Epithelial cell of prostate (primary cell): ENCODE data around the gene SGSM2.
"Not testable (repeated sequence)": the region's sequence is repeated elsewhere in the genome, so short reads cannot be mapped to it uniquely, and the experiment has no call there.

Experiments
- DNase-seq: peaks from one replicate; pipeline ENCODE4 v3.0.0-alpha.2; 2011; ENCODE audit warnings: low read depth, low spot score
- H3K27ac ChIP-seq: fragments of 450-650 bp; 2 replicates; pipeline ENCODE4 v1.5.1; 2017; ENCODE audit warnings: mild to moderate bottlenecking

Gene SGSM2

DNA sequence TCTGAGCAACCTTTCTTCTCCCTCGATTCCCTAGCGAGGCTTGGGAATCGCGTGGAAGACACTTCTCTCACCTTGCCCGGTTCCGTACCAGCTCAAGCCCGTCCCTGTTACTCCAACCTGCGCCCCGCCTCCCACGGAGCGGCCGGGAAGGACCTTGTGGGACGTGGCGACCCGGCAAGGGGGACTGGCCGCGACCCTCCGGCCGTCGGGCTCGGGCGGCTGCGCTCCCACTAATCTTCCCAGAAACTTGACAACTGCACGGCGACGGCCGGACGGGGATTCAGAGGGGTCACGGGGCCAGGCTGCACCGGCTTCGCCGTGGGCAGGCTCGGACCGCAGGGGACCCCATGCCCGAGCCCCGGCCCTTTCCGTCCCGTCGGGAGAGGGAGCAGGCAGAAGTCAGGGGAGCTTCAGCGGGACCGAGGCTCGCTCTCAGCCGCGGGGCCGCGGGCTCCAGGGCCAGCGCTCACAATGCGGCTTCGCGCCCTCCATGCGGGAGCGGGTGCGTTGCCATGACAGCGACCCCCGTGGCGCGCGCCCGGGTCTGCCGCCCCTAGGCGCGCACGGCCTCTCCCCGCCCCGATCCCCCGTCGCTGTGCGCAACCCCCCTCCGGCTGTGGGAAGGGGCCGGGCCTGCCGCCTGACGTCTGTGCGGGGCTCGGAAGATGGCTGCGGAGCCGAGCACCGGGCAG is at the start of gene SGSM2:
Gene SGSM2, plus strand, starts transcription at position 650 of the 692 bp plus-strand sequence. CDS start 188 bp downstream, outside the sequence.
- peak within 1 kb of the TSS; percentile 68 for H3K27ac ChIP-seq
- DNase-seq, result no peak

- no peak for DNase-seq
- no peak overlapping the region for H3K27ac ChIP-seq
These were observed 47.3 kb upstream of the SGSM2 start for GRCh38 chr17:2289878-2290478.

DNA sequence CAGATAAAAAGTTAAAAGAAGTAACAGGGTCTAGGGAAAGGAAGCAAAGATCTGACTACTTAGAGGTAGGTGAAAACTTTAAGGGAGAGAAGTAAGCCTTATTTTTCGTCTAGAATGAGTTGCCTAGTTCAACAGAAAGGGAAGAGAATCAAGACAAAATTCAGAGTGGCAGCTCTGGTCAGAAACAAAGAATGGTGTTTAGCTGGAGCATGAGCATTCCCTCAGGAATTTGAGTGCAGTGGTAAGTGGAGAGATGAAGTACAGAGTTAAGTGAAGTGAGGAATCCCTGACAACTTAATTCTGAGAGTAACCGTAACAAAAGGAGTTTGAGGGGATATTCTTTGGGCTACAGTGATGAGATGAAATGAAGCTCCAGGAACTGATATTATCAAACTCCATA is 45.2 kb upstream of the SGSM2 start:
- no peak for DNase-seq

DNA sequence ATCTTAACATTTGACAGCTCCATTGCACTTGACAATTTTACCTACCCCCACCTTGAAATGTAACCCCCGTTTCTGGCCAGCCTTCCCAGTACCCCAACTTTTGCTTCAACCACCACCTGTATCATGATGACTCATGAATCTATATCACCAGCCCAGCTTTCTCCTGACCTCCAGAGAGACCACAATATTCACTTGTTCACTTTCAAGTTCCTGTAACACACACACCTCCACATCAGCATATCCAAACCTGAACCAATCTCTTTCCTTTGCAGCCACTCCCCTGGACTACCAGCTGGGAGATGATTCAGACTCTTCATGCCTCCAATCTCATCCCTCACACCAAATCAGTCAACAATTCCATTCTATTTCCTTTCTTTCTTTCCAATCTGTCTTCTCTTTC is 41.7 kb upstream of the SGSM2 start:
- no peak overlapping the region for H3K27ac ChIP-seq
- DNase-seq, result peak; percentile 8

More for the DNA sequence above, 45.2 kb upstream of the SGSM2 start:
- no peak overlapping the region for H3K27ac ChIP-seq

GRCh38 chr17:2297023-2297422 is 40.3 kb upstream of the SGSM2 start:
- H3K27ac ChIP-seq, result no peak overlapping the region
- DNase-seq, result no peak

DNA sequence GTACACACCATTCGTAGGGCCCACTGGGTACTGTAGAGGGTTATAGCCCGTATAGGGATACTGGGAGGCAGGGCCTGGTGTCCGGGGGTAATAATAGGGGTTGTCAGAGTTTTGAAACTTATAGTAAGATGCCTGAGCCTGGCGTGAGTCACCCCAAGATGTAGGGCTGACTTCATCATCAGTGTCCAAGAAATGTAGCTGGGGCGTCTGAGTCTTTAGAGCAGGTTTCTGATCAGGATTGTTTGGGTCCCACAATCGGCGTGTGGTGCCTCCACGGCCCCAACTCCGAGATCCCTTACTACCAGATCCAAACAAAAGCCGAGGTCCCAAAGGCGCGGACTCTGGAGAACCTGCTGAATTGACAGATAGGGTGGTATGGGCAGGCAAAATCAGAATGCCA is 38.2 kb upstream of the SGSM2 start:
- no peak for DNase-seq
- no peak overlapping the region for H3K27ac ChIP-seq

GRCh38 chr17:2299756-2300155 is 37.5 kb upstream of the SGSM2 start:
- H3K27ac ChIP-seq, result no peak overlapping the region
- DNase-seq, result no peak

DNA sequence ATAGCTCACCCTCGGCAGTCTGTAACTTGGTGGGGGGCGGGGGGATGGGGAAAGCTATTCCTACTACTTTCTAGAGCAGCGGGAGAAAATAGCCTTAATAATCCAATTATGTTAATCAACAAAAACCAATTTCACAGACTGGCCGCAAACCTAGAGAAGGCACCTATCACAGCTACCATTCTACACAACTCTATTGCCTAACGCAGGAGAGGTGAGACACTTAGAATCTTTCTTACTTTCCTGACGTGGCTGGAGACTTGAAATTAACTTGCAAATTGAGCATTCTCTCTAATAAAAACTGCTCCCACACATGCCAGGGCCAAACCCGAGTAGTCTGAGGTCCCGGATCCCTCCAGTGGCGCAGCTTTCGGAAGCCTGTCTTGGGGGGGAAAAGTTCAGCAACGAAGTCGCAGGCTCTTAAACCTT is 34.5 kb upstream of the SGSM2 start:
- DNase-seq, result no peak
- peak overlapping the region; percentile 87 for H3K27ac ChIP-seq

- H3K27ac ChIP-seq, result peak within 1 kb of the TSS; percentile 87
- DNase-seq, result peak; percentile 27
These were observed 33.8 kb upstream of the SGSM2 start, which contains the start of the genes SMG6 and SRR for GRCh38 chr17:2303204-2304188. Gene SMG6 (minus strand): TSS chr17:2303785. CDS start chr17:2303720, 65 bp downstream. Gene SRR (plus strand): TSS chr17:2303950. CDS start chr17:2315561, 11,611 bp downstream.

DNA sequence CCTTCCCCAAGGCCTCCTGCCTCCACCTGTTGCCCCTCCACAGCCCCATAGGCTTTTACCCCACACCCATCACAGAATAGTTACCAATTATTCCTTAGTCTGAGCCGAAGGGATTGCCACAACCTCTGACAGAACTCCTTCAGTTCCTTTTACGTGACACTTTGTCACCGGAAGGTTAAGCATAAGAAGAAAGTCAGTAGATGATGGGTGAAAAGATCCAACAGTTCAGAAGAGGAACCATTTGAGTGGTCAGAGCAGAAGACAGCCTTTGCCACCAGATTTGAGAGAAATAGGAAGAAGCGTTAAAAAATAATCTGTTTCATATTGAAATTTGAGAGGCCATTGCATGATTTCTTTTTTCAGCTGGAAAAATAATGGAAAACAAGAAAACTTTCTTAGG is 32.4 kb upstream of the SGSM2 start:
- H3K27ac ChIP-seq, result no peak overlapping the region
- DNase-seq, result no peak

DNA sequence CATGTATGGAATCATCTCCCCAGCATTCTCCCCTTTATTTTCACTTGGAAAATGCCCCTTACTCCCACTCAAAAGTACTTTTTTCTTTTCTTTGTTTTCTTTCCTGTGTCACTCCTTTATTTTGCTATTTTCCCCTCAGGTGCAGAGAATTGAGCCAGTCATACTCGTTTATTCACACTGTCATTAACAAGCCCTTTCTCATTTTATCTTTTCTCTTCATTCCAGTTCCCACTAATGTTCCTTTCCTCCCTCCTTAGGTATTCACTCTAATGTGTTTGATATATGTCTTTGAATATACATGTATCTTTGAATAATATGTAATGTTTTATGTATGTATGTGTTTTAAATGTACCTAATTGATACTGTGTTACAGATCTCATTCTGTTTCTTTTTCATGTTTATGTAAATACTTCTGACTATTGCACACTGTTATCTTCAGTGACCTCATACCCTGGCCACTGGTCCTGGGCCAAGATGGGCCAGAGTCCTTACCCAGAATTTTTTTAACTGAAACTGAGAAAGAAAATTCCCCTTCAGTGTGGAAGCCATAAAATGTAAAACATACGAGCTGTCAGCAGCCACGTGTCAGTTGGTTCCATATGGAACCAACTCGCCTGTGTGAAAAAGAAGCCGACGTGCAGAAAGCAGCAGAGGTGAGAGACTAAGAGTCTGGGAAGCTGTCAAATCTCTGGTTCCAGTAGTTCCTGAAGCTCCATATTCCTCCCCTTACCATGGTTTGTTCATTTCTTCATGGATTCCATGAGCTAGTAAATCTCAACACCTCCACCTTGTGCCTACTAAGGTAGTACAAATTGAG is 27.8 kb upstream of the SGSM2 start:
- H3K27ac ChIP-seq, result no peak overlapping the region
- no peak for DNase-seq

DNA sequence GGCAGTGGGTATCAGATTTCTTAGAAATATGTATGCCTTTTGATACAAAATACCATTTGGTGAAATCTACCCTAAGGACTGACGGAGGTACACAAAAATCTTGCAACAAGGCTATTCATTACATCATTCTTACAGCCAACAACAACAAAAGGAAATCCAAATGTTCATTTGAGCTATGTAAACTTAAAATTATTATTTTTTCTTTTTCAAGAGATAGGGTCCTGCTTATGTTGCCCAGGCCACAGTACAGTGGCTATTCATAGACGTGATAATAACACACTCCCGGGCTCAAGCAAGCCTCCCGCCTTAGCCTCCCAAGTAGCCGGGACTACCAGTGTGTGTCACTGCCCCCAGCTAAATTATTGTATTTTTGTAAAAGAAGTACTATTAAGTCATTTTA is 24.6 kb upstream of the SGSM2 start:
- no peak for DNase-seq
- no peak overlapping the region for H3K27ac ChIP-seq

DNA sequence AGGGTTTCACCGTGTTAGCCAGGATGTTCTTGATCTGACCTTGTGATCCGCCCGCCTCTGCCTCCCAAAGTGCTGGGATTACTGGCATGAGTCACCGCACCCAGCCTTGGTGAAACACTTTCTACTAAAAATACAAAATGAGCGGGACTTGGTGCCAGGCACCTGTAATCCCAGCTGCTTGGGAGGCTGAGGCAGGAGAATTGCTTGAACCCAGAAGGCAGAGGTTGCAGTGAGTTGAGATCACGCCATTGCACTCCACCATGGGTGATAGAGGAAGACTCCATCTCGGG is 20.4 kb upstream of the SGSM2 start:
- DNase-seq, H3K27ac ChIP-seq: not testable (repeated sequence)

GRCh38 chr17:2317796-2318195 is 19.5 kb upstream of the SGSM2 start:
- H3K27ac ChIP-seq, result no peak overlapping the region
- DNase-seq, result no peak

DNA sequence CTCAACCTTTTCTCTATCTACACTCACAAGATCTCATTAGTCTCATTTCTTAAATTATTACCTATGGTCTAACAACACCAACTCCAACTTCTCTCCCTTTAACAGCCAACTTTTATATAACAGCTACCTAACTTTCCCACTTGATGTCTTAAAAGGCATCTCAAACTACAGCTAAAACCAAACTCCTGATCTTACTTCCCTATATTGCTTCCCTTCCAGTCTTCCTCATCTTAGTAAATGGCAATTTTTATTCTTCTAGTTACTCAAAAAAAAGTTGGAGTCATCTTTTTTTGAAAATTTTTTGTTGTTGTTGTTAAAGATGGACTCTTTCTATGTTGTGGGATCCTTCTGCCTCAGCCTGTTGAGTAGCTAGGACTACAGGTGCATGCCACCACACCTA is 18.2 kb upstream of the SGSM2 start:
- no peak overlapping the region for H3K27ac ChIP-seq
- no peak for DNase-seq

- DNase-seq, result no peak
- H3K27ac ChIP-seq, result no peak overlapping the region
These were observed 15.9 kb upstream of the SGSM2 start for GRCh38 chr17:2321399-2321798.

GRCh38 chr17:2323629-2324314 is 13.5 kb upstream of the SGSM2 start:
- DNase-seq, result no peak
- no peak overlapping the region for H3K27ac ChIP-seq

DNA sequence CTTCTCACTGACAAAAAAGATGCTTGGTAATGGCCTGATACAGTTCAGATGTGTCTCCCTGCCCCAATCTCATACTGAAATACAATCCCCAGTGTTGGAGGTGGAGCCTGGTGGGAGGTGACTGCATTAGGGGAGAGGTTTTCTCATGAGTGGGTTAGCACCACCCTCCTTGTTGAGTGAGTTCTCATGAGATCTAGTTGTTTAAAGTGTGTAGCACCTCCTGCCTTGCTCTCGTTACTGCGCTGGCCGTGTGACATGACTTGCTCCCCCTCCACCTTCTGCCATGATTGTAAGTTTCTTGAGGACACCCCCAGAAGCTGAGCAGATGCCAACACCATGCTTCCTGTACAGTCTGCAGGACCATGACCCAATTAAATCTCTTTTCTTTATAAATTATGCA is 6.0 kb upstream of the SGSM2 start:
- no peak for DNase-seq
- H3K27ac ChIP-seq, result no peak overlapping the region

DNA sequence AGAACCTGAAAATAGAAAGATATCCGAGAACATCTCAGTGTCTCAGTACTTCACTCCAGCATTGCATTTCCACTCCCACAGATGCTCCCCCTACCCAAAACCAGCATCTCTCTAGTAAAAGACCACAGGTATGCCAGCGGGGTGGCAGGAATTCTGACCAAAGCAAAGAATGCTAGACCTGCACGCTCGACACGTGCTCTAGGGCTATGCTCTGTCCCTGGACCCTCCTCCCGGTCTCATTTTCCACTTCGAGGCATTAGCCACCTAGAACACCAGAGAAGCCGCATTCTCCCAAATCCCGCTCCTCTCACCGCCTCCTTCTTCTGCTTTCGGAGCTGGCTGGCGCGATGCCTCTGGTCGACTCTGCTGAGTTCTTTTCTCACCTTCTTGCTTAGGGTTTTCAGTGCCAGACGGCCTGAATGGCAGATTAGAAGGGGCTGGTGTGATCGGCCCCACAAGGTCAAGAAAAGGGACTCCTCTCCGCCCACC is 1.5 kb upstream of the SGSM2 start:
- peak overlapping the region; percentile 68 for H3K27ac ChIP-seq
- no peak for DNase-seq
